Subcutaneous abdominal adipose tissue (tissue), 5 donors: ENCODE results near the gene LANCL2.

ENCODE experiments used
- H3K27ac ChIP-seq: one replicate; pipeline ENCODE4 v1.7.0; 2013; ENCODE audit warnings: low read depth, mild to moderate bottlenecking, inconsistent platforms, low read length, moderate library complexity
- H3K27me3 ChIP-seq, 5 donors: one replicate each; pipeline ENCODE4 v1.7.0; 2013; ENCODE audit warnings: low read length in 5 of 5, inconsistent platforms in 1 of 5; ENCODE audit not compliant: control insufficient read depth in 5 of 5, insufficient read depth in 4 of 5
- H3K36me3 ChIP-seq, 5 donors: one replicate each; pipeline ENCODE4 v1.7.0; 2013; ENCODE audit warnings: low read length in 5 of 5; ENCODE audit not compliant: control insufficient read depth in 5 of 5, insufficient read depth in 5 of 5
- H3K4me1 ChIP-seq, 5 donors: one replicate each; pipeline ENCODE4 v1.7.0; 2013; ENCODE audit warnings: low read length in 5 of 5, mild to moderate bottlenecking in 3 of 5, moderate library complexity in 1 of 5; ENCODE audit not compliant: control insufficient read depth in 5 of 5, insufficient read depth in 5 of 5
- H3K4me3 ChIP-seq, 5 donors: one replicate each; pipeline ENCODE4 v1.7.0; 2013; ENCODE audit warnings: low read length in 5 of 5, low read depth in 1 of 5
- H3K9ac ChIP-seq, 5 donors: one replicate each; pipeline ENCODE4 v1.7.0; 2013; ENCODE audit warnings: low read length in 5 of 5, mild to moderate bottlenecking in 4 of 5, moderate library complexity in 3 of 5
- H3K9me3 ChIP-seq, 5 donors: one replicate each; pipeline ENCODE4 v1.7.0; 2013; ENCODE audit warnings: low read length in 5 of 5; ENCODE audit not compliant: control insufficient read depth in 5 of 5
- donor health status: healthy.
- donor health status: healthy.
- donor health status: healthy.
- donor health status: healthy.
- donor health status: healthy.

Gene LANCL2

DNA sequence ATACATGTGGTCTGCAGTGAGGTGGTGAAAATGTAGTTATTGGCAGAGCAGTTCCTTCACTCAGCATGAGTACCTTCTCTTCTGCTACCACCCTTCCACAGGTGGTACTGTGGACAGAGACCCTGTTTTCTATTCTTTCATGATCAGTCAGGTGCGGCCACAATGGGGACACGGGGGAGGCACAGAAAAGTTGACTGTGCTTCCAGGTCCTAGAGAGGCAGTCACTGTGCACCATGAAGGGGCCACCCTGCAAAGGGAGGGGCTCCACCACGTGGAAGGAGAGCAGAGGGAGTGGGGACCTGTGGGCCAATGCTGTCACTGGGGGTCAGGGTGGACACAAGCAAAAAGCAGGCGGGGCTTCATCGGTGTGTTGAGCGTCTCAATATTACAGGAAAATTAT lies 3.6 kb upstream of the LANCL2 start:
- no peak overlapping the region for H3K27ac ChIP-seq
- peaks cover 3 to 12% (median 9%) of the 10 kb centered on the region in 5 donors for H3K4me1 ChIP-seq
- H3K9me3 ChIP-seq: peaks cover 0 to 4% (median 0%) of the 10 kb centered on the region in 5 donors
- H3K9ac ChIP-seq: no peak overlapping the region
- peaks cover 0 to 3% (median 0%) of the 10 kb centered on the region in 5 donors for H3K27me3 ChIP-seq
- H3K36me3 ChIP-seq: no peaks in the 10 kb centered on the region
- no peak overlapping the region for H3K4me3 ChIP-seq

DNA sequence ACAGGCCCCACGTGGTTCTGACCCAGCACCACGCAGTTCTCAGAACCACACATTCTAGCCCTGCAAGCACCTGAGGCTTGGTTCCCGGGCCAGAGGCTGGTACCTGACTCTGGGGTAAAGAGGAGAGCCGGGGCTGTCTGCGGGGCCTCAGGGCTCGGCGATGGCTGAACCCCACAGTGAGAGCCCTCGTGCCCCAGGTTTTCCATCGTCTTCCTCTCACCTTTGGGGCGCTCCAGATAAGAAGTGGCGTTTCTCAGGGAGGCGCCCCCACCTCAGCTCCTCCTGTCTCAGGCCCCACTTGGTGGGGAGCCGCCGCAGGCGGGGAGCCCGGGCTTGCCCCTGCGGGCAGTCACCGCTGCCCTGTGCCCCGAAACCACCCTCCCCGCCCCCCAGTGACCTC lies 2.2 kb upstream of the LANCL2 start:
- Histone ChIP-seq H3K4me3 (no peak overlapping the region), H3K27ac (no peak overlapping the region), H3K27me3 (peaks cover 0 to 3% (median 0%) of the 10 kb centered on the region in 5 donors), H3K36me3 (no peaks in the 10 kb centered on the region), H3K4me1 (peaks cover 7 to 23% (median 21%) of the 10 kb centered on the region in 5 donors), H3K9ac (no peak overlapping the region), H3K9me3 (no peaks in the 10 kb centered on the region)

DNA sequence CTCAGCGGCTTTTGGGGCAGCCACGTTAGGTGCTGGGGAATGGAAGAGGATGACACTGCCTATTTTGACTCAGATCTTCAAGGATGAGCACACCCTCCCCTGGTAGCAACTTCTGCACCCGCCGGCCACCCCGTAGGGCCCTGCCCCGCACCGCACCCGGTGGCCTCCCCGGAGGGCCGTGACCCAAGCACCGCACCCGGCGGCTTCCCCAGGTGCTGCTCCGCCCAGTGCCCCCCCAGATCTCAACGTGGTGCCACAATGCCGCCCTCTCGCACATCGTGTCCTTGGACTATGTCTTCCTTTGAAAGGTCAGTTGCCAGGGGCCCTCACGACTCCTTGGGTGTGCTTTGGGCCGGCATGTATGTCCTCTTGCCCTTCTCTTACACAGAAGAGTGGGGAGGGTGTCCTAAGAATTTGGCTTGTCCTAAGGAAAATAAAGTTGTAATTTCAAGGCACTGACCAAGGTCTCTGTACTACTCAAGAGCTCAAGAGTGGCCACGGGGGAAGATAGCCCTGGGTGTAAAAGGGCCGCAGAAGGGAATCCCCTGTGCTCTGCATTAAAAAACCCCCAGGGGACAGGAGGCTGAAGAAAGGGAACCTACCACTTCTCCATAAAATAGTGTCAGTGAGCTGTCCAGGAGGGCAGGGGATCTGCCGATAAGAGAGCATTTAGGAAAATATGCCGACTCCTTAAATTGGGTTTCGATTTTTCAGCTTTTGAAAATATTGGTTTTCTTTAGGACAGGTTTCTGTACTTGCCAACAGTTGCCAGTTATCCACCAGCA lies 1.6 kb upstream of the LANCL2 start:
- no peak overlapping the region for H3K27ac ChIP-seq
- peaks cover 7 to 23% (median 21%) of the 10 kb centered on the region in 5 donors for H3K4me1 ChIP-seq
- H3K9ac ChIP-seq: no peak overlapping the region
- no peaks in the 10 kb centered on the region for H3K36me3 ChIP-seq
- peaks cover 0 to 3% (median 0%) of the 10 kb centered on the region in 5 donors for H3K27me3 ChIP-seq
- no peaks in the 10 kb centered on the region for H3K9me3 ChIP-seq
- no peak overlapping the region for H3K4me3 ChIP-seq

DNA sequence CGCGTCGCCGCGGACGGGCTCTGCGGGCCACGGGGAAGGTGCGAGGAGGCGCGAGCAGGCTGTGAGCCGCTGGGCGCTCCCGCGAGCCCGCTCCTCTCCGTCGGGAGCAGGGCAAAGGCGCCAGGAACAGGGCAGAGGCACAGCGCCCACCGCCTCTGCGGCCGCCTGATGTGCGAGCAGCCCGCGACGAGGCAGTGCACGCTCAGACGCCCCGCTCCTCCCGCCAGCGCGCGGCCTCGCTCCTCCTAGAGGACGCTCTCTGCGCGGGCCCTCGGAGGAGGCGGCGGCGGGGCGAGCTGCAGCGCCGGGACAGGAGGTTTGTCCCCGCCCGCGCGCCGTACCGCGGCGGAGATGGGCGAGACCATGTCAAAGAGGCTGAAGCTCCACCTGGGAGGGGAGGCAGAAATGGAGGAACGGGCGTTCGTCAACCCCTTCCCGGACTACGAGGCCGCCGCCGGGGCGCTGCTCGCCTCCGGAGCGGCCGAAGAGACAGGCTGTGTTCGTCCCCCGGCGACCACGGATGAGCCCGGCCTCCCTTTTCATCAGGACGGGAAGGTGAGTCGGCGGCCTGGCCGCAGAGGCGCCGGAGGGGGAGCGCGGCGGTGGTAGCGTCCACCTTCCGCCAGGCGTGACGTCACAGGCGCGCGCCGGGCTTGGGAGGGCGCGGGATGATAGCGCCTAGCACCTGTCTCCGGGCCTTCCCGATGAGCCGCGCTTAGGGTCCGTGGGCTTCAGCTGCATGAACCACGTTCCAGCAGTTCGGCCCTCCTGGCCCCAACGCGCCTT lies 731 bp downstream of the LANCL2 start:
- Histone ChIP-seq H3K9ac (peak overlapping the region; percentile 90 to 99 (median 98)), H3K9me3 (no peaks in the 10 kb centered on the region), H3K27me3 (no peaks in the 10 kb centered on the region), H3K27ac (peak overlapping the region; percentile 93), H3K36me3 (no peaks in the 10 kb centered on the region), H3K4me3 (peak overlapping the region; percentile 90 to 100 (median 98)), H3K4me1 (peaks cover 7 to 23% (median 21%) of the 10 kb centered on the region in 5 donors)

DNA sequence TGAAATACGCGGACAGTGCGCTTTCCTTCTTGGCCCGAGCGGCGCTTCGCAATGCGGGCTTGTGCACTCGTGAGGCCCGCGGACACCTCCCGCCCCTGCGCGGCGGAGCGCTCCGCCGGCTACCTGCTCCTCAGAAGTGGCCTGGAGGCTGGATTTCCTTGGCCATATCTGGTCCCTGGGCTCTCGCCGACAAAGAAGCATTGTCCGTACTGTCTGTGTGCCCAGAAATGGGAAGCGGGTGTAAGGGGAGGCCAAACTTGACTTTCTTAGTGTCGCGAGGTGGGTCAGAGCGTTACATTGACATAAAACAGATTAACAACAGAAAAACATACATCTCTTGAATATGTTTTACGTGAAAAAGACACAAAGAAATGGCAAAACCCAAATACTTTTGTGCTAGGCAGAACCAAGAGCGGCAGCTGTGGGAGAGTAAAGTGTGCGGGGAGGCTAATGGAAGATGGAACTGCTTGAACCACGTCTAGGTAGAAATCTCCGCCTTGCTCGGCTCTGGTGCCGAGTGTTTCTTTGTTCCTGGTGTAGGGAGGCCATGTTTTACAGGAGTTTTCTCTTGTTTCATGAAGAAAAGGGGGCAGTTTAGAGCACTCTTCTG lies 1.4 kb downstream of the LANCL2 start:
- Histone ChIP-seq H3K4me1 (peaks cover 7 to 23% (median 21%) of the 10 kb centered on the region in 5 donors), H3K36me3 (no peaks in the 10 kb centered on the region), H3K9ac (peak overlapping the region; percentile 90 to 99 (median 98)), H3K27ac (peak overlapping the region; percentile 93), H3K4me3 (peak overlapping the region; percentile 90 to 100 (median 98)), H3K27me3 (no peaks in the 10 kb centered on the region), H3K9me3 (no peaks in the 10 kb centered on the region)

DNA sequence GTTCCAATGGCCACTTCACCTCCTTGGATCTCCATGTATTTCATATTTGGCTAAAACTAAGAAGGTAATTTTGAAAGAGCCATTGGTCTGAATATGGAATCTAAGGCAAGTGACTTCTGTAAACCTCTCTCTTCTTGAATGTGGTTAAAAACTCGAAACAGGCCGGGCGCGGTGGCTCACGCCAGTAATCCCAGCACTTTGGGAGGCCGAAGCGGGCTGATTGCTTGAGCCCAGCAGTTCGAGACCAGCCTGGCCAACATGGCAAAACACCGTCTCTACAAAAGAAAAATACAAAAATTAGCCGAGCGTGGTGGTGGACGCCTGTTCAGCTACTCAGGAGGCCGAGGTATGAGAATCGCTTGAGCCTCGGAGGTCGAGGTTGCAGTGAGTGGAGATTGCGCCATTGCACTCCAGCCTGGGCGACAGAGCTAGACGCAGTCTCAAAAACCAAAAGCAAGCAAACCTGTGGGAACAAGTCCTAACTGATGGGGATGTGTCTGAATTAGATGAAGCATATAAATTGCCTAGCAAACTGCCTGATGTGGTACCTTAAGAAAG lies 2.2 kb downstream of the LANCL2 start:
- H3K27ac ChIP-seq: no peak overlapping the region
- peaks cover 7 to 23% (median 21%) of the 10 kb centered on the region in 5 donors for H3K4me1 ChIP-seq
- H3K36me3 ChIP-seq: no peaks in the 10 kb centered on the region
- H3K9ac ChIP-seq: peak overlapping the region in 2 of 5 donors; percentile 97 to 99
- H3K4me3 ChIP-seq: peak overlapping the region in 4 of 5 donors; percentile 93 to 100 (median 98)
- H3K27me3 ChIP-seq: no peaks in the 10 kb centered on the region
- no peaks in the 10 kb centered on the region for H3K9me3 ChIP-seq

DNA sequence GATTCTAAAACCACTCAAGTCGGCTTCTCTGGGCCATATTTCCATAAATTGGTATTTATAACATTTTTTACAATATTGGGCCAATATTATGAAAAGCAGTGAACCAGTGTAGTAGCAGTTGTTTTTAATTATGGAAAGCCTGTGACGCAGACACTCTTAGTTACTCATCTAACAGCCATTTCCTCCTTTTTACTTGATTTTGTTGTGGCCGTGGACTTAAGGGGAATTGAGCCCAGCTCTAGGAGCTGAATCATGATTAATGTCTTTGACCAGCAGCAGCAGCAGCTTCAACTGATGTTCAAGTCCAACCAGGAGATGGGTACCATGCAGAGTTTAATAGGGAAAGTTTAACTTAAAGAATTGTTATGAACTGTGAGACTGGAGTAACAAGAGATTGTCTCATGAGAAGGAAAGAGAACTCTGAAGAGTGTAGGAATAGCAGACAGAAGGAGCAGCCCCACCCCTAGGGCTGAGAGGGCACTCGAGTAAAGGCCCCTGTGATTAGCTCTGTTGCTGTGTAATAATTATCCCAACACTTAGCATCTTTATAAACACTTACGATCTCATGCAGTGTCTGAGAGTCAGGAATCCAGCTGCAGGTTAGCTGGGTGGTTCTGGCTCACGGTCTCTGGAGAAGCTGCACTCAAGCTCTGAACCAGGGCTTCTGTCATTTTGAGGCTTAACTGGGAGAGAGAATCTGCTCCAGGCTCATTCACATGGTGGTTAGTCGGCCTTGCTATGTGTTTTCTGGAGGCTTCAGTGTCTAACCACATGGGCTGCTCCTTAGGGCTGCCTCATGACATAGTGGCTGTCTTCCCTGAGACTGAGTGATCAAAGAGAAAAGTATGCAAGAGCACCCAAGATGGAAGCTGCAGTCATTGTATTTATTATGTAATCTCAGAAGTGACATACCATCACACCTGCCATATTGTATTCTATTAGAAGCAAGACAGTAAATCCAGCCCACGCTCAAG lies 4.6 kb downstream of the LANCL2 start:
- no peaks in the 10 kb centered on the region for H3K27me3 ChIP-seq
- no peaks in the 10 kb centered on the region for H3K9me3 ChIP-seq
- no peak overlapping the region for H3K4me3 ChIP-seq
- H3K27ac ChIP-seq: no peak overlapping the region
- H3K36me3 ChIP-seq: no peaks in the 10 kb centered on the region
- peaks cover 7 to 19% (median 18%) of the 10 kb centered on the region in 5 donors for H3K4me1 ChIP-seq
- H3K9ac ChIP-seq: no peak overlapping the region

DNA sequence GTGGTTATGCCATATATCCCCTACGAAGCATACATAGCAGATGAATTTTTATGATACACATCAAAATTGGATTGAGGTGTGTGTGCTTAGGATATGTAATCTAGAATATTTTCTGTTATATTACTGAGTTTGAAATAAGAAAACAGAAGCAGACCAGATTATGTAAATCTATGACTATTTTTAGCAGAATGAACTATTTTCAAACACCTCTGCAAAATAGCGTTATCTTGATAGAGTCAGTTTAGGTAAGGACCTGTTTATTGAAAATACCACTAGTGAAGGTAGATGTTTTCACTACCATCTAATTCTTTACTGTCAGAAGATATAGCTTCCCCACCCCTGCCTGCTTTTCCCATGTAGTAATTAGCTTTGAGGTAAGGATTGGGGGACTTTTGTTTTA lies 9.1 kb downstream of the LANCL2 start:
- Histone ChIP-seq H3K27me3 (no peaks in the 10 kb centered on the region), H3K36me3 (no peaks in the 10 kb centered on the region), H3K9me3 (no peaks in the 10 kb centered on the region), H3K4me3 (no peak overlapping the region), H3K27ac (no peak overlapping the region), H3K9ac (no peak overlapping the region), H3K4me1 (peaks cover 0 to 2% (median 0%) of the 10 kb centered on the region in 5 donors)

DNA sequence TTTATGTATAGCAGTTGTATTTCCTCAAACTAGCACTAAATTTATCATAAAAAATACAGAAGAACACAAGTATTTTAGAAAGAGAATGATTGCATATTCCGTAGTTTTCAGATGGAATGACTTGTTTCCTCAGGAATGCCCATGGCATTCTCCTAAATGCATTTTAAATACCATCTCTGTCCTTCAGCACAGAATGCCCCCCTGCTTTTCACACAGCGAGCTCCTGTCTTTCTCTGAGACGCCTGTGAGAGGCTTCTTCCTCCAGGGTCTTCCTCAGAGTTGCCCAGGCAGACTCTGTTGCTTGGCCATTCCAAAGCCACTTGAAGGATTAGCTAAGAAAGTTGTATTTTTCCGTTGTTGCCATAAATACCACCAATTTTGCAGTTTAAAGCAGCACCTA lies 10.1 kb downstream of the LANCL2 start:
- H3K27ac ChIP-seq: no peak overlapping the region
- H3K4me1 ChIP-seq: peaks cover 0 to 2% (median 0%) of the 10 kb centered on the region in 5 donors

More for the DNA sequence above, 10.1 kb downstream of the LANCL2 start:
- no peak overlapping the region for H3K9ac ChIP-seq
- no peaks in the 10 kb centered on the region for H3K36me3 ChIP-seq
- no peak overlapping the region for H3K4me3 ChIP-seq
- no peaks in the 10 kb centered on the region for H3K27me3 ChIP-seq
- H3K9me3 ChIP-seq: no peaks in the 10 kb centered on the region
